ENCODE results near the gene NGEF. TPM values are rescaled to one million over a fixed set of nuclear protein-coding genes. Genes with fewer than 3 reads are reported as not detected.
A peak's percentile ranks its signal among the peaks of the same experiment; 100 is the strongest.

NGEF gene
- total and polyA plus RNA-seq, 2 donors from 2014 or later, result 4.8 to 5.3 TPM

- Histone ChIP-seq H3K4me3 (ENCODE audit: low read length in 3 of 3) (peak overlapping the region in 2 of 3 donors; percentile 52 to 62), H3K27ac (ENCODE audit: low read depth in 2 of 2, low read length in 2 of 2) (peak overlapping the region in 1 of 2 donors; percentile 80), H3K9me3 (ENCODE audit: control insufficient read depth in 2 of 3, insufficient read depth in 1 of 3, low read length in 3 of 3) (no peaks in the 10 kb centered on the region), H3K4me1 (ENCODE audit: control insufficient read depth in 2 of 3, insufficient read depth in 2 of 3, low read depth in 1 of 3, low read length in 3 of 3) (peaks cover 0 to 16% (median 0%) of the 10 kb centered on the region in 3 donors), H3K36me3 (ENCODE audit: control insufficient read depth in 2 of 3, insufficient read depth in 3 of 3, low read length in 3 of 3) (no peaks in the 10 kb centered on the region), H3K9ac (ENCODE audit: low read length in 3 of 3) (peak overlapping the region in 1 of 3 donors; percentile 53), H3K27me3 (ENCODE audit: control insufficient read depth, insufficient read depth, low read length) (no peaks in the 10 kb centered on the region)
- no peak for TF ChIP-seq CTCF (IDR thresholded peaks at IDR 0.05; ENCODE audit: borderline replicate concordance, extremely low read depth, insufficient read depth)
- intact Hi-C loops (cut with DNase I), result no loop called here
- no peak for FAIRE-seq
- DNase-seq, result peak in 1 of 5 donors; percentile 28
Observed at GRCh38 chr2:233060980-233061590, 48.0 kb upstream of the NGEF start.

DNA sequence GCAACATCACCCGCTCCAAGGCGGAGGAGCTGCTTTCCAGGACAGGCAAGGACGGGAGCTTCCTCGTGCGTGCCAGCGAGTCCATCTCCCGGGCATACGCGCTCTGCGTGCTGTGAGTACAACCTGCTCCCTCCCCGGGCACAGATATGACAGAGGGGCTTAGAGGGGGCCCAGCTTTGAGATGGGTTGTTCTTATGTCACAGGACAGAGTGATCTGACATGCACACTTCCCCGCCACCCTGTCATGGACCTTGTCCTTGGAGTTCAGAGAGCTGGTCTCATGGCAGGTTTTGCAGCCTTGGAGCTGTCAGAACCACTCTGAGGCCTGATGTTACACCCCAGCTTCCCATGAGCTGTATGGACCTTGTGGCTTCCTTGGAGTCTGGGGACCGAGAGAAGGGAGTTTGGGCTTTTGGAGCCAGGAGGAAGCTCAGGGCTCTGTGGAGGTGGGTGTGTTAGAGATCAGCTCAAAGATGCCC, 47.5 kb upstream of the NGEF start:
- Histone ChIP-seq H3K4me1 (ENCODE audit: control insufficient read depth in 2 of 3, insufficient read depth in 2 of 3, low read depth in 1 of 3, low read length in 3 of 3) (peaks cover 0 to 16% (median 0%) of the 10 kb centered on the region in 3 donors), H3K9ac (ENCODE audit: low read length in 3 of 3) (peak overlapping the region in 1 of 3 donors; percentile 53), H3K4me3 (ENCODE audit: low read length in 3 of 3) (peak overlapping the region; percentile 37 to 62 (median 52)), H3K27ac (ENCODE audit: low read depth in 2 of 2, low read length in 2 of 2) (peak overlapping the region in 1 of 2 donors; percentile 80), H3K27me3 (ENCODE audit: control insufficient read depth, insufficient read depth, low read length) (no peaks in the 10 kb centered on the region), H3K36me3 (ENCODE audit: control insufficient read depth in 2 of 3, insufficient read depth in 3 of 3, low read length in 3 of 3) (no peaks in the 10 kb centered on the region), H3K9me3 (ENCODE audit: control insufficient read depth in 2 of 3, insufficient read depth in 1 of 3, low read length in 3 of 3) (no peaks in the 10 kb centered on the region)
- FAIRE-seq (no peak), DNase-seq (no peak)
- intact Hi-C loops (cut with DNase I), result no loop called here
- no peak for TF ChIP-seq CTCF (IDR thresholded peaks at IDR 0.05; ENCODE audit: borderline replicate concordance, extremely low read depth, insufficient read depth)

- Histone ChIP-seq H3K27ac (ENCODE audit: low read depth in 2 of 2, low read length in 2 of 2) (peak within 1 kb of the TSS; percentile 74 to 80), H3K27me3 (ENCODE audit: control insufficient read depth, insufficient read depth, low read length) (no peaks in the 10 kb centered on the region), H3K9me3 (ENCODE audit: control insufficient read depth in 2 of 3, insufficient read depth in 1 of 3, low read length in 3 of 3) (no peaks in the 10 kb centered on the region), H3K4me1 (ENCODE audit: control insufficient read depth in 2 of 3, insufficient read depth in 2 of 3, low read depth in 1 of 3, low read length in 3 of 3) (peaks cover 0 to 16% (median 0%) of the 10 kb centered on the region in 3 donors), H3K36me3 (ENCODE audit: control insufficient read depth in 2 of 3, insufficient read depth in 3 of 3, low read length in 3 of 3) (no peaks in the 10 kb centered on the region), H3K4me3 (ENCODE audit: low read length in 3 of 3) (peak within 1 kb of the TSS; percentile 37 to 62 (median 52)), H3K9ac (ENCODE audit: low read length in 3 of 3) (peak within 1 kb of the TSS in 1 of 3 donors; percentile 53)
- intact Hi-C loops (cut with DNase I), result no loop called here
- TF ChIP-seq CTCF (IDR thresholded peaks at IDR 0.05; ENCODE audit: borderline replicate concordance, extremely low read depth, insufficient read depth), result no peak
- FAIRE-seq (no peak), DNase-seq (peak in 2 of 5 donors; percentile 44 to 84)
Observed at GRCh38 chr2:233059797-233060500, 46.9 kb upstream of the NGEF start, which contains the start of gene INPP5D. TSS of gene INPP5D (plus strand) at chr2:233060342. CDS start at chr2:233060479, 137 bp downstream.
